CD4-positive, alpha-beta T cell treated with Interleukin-15 for 4 hours (primary cell): Measurements from ENCODE around the gene MDFI.
A peak's percentile ranks its signal among the peaks of the same experiment; 100 is the strongest.
"Not testable (repeated sequence)": the region's sequence is repeated elsewhere in the genome, so short reads cannot be mapped to it uniquely, and the experiment has no call there.

Experiments
- DNase-seq: peaks from one replicate; pipeline ENCODE4 v3.0.0-alpha.2; 2020; ENCODE audit warnings: low spot score

MDFI gene

GRCh38 chr6:41602864-41603608, 35.2 kb upstream of the MDFI start:
- DNase-seq = peak; percentile 75

GRCh38 chr6:41604006-41604405, 34.3 kb upstream of the MDFI start:
- no peak for DNase-seq

GRCh38 chr6:41605649-41606048, 32.6 kb upstream of the MDFI start:
- no peak for DNase-seq

- no peak for DNase-seq
Observed at GRCh38 chr6:41607036-41607435, 31.2 kb upstream of the MDFI start.

GRCh38 chr6:41607736-41608135, 30.5 kb upstream of the MDFI start:
- no peak for DNase-seq

- no peak for DNase-seq
Observed at GRCh38 chr6:41608443-41609151, 29.7 kb upstream of the MDFI start.

- no peak for DNase-seq
Observed at GRCh38 chr6:41614715-41615114, 23.6 kb upstream of the MDFI start.

GRCh38 chr6:41615311-41615710, 23.0 kb upstream of the MDFI start:
- DNase-seq = no peak

GRCh38 chr6:41618598-41618997, 19.7 kb upstream of the MDFI start:
- no peak for DNase-seq

- DNase-seq = not testable (repeated sequence)
Observed at GRCh38 chr6:41619193-41619592, 19.1 kb upstream of the MDFI start.

GRCh38 chr6:41621367-41621766, 16.9 kb upstream of the MDFI start:
- no peak for DNase-seq

- DNase-seq = no peak
Observed at GRCh38 chr6:41621802-41622201, 16.5 kb upstream of the MDFI start.

- DNase-seq = no peak
Observed at GRCh38 chr6:41622206-41622988, 15.9 kb upstream of the MDFI start.

- DNase-seq = no peak
Observed at GRCh38 chr6:41623330-41623729, 14.9 kb upstream of the MDFI start.

- DNase-seq = no peak
Observed at GRCh38 chr6:41624621-41625380, 13.5 kb upstream of the MDFI start.

GRCh38 chr6:41625442-41625841, 12.8 kb upstream of the MDFI start:
- DNase-seq = no peak

GRCh38 chr6:41626022-41626421, 12.2 kb upstream of the MDFI start:
- DNase-seq = no peak

GRCh38 chr6:41626917-41627316, 11.4 kb upstream of the MDFI start:
- no peak for DNase-seq

GRCh38 chr6:41629128-41629527, 9.1 kb upstream of the MDFI start:
- no peak for DNase-seq

GRCh38 chr6:41630069-41630468, 8.2 kb upstream of the MDFI start:
- DNase-seq = no peak

GRCh38 chr6:41630946-41631345, 7.3 kb upstream of the MDFI start:
- no peak for DNase-seq

GRCh38 chr6:41633056-41633634, 5.1 kb upstream of the MDFI start:
- no peak for DNase-seq
